Stimulated activated CD8-positive, alpha-beta memory T cell treated with anti-CD3 and anti-CD28 coated beads, Interleukin-2, amount 100 ng/mL, for 1 hour (primary cell): ENCODE measurements around the gene NTMT1.
"Not testable (repeated sequence)": the region's sequence is repeated elsewhere in the genome, so short reads cannot be mapped to it uniquely, and the experiment has no call there.

Source experiments
- DNase-seq, 2 donors: peaks; one replicate each; pipeline ENCODE4 v3.0.0-alpha.2; 2020; ENCODE audit warnings: low read depth in 2 of 2

The NTMT1 gene, protein sequence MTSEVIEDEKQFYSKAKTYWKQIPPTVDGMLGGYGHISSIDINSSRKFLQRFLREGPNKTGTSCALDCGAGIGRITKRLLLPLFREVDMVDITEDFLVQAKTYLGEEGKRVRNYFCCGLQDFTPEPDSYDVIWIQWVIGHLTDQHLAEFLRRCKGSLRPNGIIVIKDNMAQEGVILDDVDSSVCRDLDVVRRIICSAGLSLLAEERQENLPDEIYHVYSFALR

DNA sequence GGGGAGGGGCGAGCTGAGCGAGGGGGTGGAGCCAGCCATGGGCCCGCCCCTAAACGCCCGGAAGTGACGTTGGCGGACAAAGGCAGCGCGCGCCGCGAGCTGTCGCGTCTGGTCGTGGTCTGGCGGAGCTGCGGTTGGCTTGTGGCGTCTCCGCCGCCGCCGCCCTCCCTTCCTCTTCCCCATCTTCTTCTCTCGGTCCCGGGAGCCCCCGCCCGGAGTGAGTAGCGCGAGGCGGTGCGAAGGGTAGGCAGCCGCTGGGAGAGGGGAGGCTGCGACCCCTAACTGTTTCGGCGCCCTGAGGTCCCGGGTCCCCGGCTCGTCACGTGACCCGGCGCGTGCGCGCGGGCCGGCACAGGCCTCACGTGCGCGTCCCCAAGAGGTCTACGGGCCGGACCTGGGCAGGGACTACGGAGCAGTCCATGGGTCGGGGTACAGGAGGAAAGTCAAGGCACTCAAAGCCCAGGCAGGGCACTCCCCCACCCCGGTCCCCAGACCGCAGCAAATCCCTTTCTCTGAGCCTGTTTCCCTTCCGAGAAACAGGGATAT, at the start of gene NTMT1:
Gene NTMT1, plus strand, starts transcription at position 85 of the 546 bp plus-strand sequence. CDS start 6,541 bp downstream, outside the sequence.
- DNase-seq = peak; percentile 84 to 86

DNA sequence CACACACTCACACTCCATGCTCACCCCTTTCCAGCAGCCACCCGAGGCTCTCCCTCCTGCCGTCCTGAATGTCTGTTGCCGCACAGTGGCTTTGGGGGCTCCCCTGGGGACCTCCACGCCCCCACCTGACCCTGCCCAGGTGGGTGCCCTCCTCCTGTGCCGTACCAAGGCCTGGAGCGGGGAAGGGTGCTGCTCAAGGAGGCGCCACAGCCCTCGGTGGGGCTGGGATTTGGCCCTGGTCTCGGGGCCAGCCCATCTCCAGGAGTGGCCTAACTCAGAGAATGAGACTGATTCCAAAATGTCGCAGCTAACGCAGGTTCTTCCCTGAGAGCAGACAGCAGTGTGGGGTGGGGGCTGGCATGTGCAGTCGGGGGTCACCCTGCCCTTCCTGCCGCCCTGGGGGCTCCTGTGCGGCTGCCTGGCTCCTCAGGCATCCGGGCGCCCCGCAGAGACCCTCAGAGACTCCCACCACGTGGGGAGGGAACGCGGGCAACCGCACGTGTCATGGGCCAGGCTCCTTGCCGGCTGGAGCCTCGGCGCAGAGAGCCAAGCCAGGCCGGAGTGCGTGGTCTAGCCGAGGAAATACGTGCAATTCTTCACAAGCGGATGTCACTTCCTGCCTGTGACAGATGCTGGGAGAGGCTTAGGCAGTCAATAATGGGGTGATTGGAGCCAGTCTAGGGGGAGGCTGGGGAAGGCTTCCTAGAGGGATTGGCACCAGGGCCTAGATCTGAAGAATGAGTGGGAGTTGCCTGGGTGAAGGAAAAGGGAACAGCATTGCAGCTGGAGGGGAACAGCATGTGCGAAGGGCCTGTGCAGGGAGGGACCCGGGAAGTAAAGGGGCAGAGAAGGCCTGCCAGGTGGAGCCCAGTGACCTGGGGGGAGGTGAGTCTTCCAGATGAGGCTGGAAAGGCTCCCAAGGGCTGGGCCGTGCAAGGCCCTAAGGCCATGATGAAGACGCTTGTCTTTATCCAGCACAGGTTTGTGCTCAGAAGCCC, 49.1 kb upstream of the NTMT1 start:
- DNase-seq = no peak

DNA sequence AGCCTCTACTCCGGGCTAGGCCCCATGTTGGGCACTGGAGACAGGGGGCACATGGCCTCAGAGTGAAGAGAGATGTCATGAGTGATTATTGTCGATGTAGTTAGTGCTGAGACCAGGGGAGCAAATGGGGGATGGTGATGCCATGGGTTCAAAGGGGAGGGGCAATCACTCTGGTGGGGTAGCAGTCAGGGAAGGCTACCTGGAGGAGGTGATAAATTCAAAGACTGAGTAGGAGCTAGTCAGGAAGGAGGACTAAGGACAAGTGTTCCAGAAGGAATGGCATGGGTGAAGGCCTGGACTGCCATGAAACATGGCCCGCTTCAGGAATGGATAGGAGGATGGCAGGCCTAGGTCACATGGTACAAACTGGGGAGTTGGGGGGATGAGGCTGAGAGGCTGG, 46.7 kb upstream of the NTMT1 start:
- DNase-seq = no peak

DNA sequence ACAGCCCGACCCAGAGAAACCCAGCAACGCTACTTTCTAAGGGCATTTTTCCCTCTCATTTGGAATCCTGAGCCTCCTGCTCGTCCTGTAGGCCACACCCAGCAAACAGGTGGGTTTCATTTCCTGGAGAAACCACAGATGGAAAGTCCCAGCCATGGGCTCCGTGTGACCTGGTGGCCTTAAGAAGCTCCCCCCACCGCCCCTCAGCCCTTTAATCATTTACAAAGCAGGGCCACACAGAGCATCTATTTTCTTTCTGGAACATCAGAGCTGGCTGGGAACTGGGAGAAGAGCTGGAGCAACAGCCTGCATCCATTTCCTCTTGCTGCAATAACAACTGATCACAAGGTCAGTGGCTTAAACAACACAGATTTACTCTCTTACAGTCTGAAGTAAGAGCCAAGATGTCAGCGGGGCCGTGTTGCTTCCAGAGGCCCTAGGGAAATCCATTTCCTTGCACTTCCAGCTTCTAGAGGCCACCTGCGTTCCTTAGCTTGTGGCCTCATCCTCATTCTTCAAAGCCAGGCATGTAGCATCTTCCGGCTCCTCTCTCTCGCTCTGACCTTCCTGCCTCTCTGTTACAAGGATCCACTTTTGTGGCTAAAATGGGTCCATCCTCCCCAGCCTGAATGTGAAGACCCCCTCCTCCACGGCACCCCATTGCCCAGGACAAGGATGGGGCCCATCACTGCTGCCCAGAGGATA, 45.6 kb upstream of the NTMT1 start:
- DNase-seq = no peak

DNA sequence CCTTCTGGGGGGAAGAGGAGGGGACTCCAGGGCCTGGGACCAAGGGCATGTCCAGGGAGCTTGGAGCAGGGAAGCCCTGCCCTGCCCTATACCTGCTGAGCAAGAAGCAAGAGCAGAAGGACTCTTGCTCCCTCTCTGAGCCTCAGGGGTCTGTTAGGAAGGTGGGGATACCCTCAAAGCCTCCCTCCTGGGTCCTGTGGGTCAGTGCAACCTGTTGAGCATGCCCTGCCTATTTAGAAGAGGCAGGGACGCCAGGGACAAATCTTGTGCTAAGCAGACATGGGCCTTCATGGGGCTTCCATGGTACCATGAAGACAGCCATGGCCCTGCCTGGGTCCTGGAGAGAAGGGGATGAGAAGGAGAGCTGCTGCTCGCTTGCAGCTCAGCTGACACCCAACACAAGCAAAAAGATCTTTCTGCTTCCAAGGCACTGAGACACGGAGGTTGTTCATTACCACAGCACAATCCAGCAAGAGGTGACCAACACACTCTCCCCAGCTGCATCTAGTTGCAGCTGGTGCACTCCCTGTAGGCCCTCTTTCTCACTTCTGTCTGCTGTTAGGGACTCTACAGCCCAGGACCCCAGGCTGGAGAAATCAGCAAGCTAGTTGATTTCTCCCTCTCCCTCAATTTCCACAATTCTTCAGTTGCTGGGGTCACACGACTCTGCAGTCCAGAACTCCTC, 44.3 kb upstream of the NTMT1 start:
- no peak for DNase-seq

DNA sequence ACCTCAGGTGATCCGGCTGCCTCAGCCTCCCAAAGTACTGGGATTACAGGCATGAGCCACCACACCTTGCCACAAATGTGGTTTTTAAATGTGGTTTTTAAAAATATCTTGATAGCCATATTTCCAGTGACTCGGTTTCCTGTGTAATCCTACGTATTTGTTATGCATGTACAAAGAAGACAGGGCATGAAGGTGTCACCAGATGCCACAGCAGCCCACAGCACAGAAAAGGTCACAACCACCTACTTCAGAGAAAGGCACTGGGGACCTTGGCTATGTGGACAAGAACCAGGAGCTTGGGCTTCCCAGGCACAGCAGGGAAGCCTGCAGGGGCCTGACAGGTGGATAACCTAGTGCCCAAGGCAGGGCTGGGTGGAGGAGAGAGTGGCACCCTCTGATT, 43.1 kb upstream of the NTMT1 start:
- no peak for DNase-seq

DNA sequence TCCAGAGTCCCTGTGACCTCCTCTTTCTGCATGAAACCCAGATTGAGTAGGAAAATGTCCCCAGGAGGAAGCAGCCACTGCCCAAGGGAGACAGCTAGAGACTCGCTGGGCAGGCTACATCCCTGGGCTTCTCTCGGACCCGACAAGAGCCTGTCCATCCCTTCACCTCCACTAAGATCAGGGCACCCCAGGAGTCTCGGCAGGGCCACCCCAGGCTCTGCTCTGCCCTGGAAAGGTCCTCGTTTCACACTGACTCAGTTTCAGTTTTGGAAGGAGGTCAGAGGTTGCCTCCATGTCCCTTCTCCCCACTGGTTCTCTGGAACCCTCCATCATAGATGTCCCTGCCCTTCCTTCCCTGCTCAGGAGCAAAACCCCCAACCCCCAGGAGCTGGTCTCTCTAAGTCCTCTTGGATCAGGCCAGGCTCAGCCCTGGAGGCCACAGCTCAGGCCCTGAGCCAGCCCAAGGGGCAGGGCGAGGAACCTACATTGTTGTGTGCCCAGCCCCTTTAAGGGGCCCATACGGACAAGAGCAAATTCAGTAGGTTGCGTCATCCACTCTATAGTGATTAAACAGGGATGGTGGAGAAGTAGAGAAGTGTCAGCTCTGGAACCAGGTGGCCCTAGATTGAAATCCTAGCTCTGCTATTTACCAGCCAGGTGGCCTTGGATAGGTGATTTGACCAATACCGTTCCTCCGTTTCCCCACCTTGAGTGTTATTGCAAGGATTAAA, 42.5 kb upstream of the NTMT1 start:
- DNase-seq = no peak

DNA sequence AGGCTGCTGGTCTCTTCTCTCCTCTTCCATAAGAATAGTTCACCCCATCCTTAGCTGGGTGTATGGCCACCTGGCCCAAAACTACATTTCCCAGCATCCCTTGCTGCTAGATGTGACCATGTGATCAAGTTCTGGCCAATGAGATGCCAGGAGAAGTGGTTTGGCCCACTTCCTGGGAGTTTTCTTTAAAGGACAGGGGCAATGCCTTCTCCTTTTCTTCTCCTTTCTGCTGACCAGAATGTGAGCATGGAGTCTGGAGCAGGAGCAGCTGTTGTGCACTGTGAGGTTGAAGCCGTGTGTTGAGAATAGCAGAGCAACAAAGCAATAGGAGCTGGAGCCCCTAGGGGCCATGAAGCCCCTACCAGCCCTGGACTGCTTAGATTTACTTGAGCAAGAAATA, 41.8 kb upstream of the NTMT1 start:
- DNase-seq = peak in 1 of 2 donors; percentile 20

DNA sequence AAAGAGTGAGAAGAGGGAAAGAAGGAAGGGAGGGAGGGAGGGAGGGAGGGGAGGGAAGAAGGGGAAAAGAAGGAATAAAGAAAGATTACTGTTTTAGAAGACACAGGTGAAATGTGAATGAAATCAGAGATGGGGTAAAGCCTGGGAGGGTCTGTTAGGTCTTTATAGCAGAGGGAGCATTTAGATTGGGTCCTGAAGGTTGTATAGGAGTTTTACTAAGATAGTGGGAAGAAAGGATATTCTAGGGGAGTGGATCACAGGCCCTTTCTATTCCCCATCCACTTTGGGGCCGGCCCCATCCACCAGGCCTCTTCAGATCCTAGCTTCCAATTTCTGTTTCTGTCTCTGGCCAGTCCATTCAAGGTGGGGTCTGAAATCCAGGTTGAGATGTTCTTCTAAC, 40.6 kb upstream of the NTMT1 start:
- no peak for DNase-seq

DNA sequence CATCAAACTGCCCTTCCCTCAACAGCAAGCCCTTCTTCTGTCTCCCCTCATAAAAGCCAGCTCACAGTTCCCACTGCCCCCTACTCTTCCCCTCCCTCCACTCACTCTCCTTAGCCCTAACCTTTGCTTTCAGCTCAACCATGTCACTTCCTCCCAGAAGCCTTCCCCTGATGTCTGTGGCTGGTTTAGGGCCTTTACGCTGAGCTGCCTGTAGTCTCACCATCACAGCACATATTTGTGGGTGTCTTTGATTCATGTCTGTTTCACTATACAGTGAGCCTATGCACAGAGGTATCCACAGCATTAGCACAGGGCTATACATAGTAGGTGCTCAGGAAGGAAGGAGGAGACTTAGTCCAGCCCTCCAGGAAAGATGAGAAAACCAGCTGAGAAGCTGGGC, 39.7 kb upstream of the NTMT1 start:
- DNase-seq = no peak

DNA sequence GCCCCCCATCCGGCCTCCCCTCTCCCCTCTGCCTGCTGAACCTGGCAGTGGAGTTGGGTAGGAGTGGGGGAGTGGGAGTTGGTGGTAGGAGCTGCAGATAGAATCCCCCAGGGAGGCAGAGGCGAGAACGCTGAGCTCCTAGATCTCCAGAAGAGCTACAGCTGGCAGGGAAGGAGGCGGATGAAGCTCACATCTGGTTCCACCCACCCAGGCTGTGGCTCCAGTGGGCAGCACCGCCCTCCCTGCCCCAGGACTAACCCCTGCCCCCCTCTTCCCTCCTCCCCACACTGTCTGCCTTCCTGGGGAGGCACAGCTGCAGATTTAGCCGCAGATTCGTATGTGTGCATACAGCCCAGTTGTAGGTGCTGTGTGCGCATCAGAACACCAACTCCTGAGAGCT, 39.3 kb upstream of the NTMT1 start:
- DNase-seq = no peak

DNA sequence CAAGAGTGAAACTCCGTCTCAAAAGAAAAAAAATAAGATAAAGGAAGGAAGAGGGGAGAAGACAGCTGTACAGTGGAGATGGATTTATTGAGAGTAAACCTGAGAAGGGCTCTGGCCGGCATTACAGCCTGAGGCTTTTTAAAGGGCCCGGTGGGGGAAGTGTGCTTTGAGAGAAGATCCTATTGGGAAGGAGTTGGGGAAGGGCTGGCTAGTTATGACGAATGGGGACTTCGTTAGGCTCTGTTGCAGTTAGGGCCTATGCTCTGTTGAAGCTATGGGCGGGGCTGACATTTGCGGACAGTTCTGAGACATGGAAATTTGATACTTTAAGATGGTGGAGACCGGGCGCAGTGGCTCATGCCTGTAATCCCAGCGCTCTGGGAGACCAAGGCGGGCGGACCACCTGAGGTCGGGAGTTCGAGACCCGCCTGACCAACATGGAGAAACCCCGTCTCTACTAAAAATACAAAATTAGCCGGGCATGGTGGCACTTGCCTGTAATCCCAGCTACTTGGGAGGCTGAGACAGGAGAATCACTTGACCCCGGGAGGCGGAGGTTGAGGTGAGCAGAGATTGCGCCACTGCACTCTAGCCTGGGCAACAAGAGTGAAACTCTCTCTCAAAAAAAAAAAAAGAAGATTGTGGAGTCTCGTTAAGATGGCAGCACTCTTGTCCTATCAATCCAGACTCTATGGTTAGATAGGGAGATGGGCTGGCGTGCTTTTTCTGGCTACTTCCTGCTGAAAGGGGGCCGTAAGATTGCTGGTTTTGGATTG, 38.3 kb upstream of the NTMT1 start:
- DNase-seq = no peak

DNA sequence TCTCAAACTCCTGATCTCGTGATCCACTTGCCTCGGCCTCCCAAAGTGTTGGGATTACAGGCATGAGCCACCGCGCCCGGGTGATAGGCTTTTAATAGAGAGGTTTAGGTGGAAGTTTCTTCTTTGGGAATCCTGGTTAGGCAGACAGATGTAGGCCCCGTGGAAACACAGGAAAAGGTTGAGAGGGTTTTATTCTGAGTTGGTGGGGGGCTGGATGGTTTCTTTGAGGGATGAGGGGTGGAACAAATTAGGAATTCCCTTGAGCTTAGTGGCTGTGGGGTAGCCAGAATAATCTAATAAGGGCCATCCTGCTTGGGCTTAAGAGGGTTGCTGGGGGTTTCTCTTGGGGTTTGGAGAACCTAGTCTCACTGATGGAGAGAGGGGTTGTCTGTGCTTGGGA, 35.5 kb upstream of the NTMT1 start:
- DNase-seq = no peak

DNA sequence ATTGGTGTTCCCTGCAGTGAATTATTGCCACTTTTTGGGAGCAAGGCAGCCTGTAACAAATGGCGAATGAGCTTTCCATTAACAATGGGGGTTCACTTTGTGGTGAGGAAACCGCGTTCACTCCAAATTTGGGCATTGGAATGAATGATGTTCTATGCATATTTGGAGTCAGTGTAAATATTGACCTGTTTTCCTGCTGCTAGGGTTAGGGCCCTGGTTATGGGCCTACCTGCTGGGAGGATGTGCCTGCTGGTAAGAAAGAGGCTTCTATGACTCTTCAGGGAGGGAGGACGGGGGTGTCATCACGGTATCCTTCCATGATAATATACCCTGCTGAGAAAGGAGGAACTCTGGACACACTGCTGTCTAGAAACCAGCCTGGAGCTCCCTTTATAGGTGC, 34.0 kb upstream of the NTMT1 start:
- no peak for DNase-seq

DNA sequence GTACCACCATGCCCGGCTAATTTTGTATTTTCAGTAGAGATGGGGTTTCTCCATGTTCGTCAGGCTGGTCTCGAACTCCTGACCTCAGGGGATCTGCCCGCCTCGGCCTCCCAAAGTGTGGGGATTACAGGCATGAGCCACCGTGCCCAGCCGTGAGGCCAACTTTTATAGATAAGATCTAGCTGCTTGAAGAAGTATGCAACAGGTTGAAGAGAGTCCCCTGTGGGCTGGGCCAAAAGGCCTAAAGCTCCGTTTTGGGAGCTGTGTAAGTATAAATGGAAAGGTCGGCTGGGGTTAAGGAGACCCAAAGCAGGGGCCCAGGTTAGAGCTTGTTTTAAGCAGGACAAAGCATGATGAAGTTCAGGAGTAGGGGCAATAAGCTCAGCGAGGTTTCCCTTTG, 33.2 kb upstream of the NTMT1 start:
- not testable (repeated sequence) for DNase-seq

DNA sequence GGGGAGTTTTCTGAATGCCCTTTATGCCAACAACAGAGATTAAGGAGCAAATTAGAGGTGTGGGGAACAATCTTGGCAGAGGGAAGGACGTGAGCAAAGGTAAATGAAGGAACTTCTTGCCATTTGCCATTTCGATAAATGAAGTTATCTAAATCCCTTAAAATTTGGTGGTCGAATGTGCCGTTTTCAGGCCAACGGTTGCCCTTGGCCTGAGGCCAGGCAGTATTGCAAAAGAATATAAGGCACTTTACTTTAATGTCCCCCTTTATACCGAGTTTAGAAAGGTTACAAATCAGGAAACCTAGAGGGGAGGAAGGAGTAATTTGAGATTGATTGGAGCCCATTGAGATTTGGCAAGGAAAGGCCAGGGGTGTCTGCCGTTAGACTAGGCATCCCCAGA, 31.3 kb upstream of the NTMT1 start:
- no peak for DNase-seq

DNA sequence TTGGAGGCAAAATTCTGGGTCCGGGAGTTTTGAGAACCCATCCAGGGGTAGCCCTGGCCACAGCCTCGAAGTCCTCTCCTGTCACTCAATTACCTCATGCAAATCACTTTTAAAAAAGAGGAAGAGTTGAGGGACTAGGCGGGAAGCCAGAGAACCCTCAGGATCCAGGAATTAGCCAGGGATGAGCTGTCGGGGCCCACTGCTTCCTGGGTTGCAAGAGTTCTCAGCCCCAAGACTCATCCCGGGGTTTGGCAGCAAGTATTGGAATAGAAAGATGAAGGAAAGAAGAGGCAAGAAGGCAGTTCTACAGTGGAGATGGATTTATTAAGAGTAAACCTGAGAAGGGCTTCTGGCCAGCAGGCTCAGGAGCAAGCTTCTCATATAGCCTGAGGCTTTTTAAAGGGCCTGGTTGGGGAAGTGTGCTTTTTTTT, 30.6 kb upstream of the NTMT1 start:
- DNase-seq = no peak

DNA sequence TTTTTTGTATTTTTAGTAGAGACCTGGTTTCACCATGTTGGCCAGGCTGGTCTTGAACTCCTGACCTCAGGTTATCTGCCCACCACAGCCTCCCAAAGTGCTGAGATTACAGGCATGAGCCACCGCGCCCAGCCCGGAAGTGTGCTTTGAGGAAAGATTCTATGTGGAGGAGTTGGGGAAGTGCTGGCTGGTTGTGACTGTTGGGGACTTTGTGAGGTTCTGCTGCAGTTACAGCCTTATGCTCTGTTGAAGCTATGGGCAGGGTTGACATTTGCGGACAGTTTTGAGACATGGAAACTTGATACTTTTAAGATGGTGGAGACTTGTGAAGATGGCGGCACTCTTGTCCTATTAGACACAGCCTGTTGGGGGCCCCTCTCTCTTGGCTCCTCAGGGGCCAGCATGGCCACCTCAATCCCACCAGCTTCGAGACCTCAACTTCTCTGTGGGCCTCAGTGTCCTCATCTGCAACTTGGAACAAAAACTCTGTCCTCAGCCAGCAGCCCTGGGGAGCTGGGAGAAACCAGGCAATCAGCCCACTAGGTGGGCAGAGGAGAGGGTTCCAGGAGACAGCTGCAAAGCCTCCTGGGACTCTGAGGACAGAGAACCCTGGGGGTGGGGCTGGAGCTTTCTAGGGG, 29.9 kb upstream of the NTMT1 start:
- no peak for DNase-seq

DNA sequence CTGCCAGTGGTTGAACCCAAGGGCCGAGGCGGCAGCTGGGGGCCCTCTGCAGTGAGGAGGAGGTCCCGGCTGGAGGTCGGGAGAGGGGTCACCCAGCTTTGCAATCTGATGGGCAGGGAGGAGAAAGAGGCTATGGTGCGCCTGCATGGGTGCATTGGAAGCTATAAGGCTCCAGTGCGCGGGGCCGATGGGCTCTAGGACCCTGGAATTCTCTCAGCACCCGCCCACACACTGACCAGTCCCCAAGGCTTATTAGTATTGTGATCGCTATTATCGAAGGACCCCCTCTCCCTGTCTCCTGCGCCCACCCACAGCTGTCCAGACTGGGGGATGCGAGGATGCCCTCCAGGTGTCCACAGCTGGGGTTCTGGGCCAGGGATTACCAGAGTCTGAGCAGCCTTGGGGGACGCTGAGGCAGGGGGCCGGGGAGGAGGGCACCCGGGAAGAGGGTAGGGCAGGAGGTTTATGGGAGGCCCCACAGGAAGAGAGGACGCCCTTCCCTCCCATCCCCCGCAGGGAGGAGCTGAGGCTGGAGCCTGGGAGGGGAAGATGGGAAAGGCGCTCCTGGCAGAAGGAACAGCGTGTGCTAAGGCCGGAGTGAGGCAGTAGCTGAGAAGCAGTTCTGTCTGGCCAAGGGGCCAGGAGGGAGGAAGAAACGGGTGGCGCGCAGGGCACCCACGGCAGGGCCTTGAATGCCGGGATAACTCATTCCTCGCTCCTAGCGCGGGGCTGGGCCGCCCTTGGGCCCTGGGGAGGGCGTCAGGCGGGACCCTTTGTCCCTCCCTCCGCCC, 29.2 kb upstream of the NTMT1 start:
- DNase-seq = no peak
